GM23338 (cell line): ENCODE data around the gene B3GNT9.

ENCODE experiments used
- CTCF ChIP-seq, 2 experiments: fragments of 200-600 bp in 1 of 2; sonication (generic) in 1 of 2; conservative IDR thresholded peaks; 2 replicates each; pipeline versions ENCODE4 v1.5.1 to v1.6.1; 2016 to 2017; ENCODE audit warnings: antibody characterized with exemption in 2 of 2, low read depth in 2 of 2, mild to moderate bottlenecking in 2 of 2, moderate library complexity in 1 of 2
- ETS1 ChIP-seq: IDR thresholded peaks from 2 replicates; pipeline ENCODE4 v1.6.1; 2016; ENCODE audit warnings: antibody characterized with exemption
- EZH2 ChIP-seq: fragments of 200-600 bp; sonication (generic); IDR thresholded peaks from one replicate; pipeline ENCODE4 v1.8.0; 2017; ENCODE audit warnings: antibody characterized with exemption, mild to moderate bottlenecking, low read depth; ENCODE audit not compliant: unreplicated experiment
- EZH2phosphoT487 ChIP-seq: fragments of 200-600 bp; sonication (generic); IDR thresholded peaks from one replicate; pipeline ENCODE4 v1.8.1; 2018; ENCODE audit warnings: antibody characterized with exemption; ENCODE audit not compliant: unreplicated experiment
- JUNB ChIP-seq: IDR thresholded peaks from one replicate; pipeline ENCODE4 v1.6.1; 2016; ENCODE audit warnings: antibody characterized with exemption; ENCODE audit not compliant: unreplicated experiment
- POLR2AphosphoS5 ChIP-seq: IDR thresholded peaks from 2 replicates; pipeline ENCODE4 v1.6.1; 2016; ENCODE audit warnings: antibody characterized with exemption, low read depth
- REST ChIP-seq: IDR thresholded peaks from one replicate; pipeline ENCODE4 v1.6.1; 2018; ENCODE audit warnings: antibody characterized with exemption; ENCODE audit not compliant: unreplicated experiment
- ZNF331 ChIP-seq: fragments of 250-450 bp; sonication (Bioruptor Pico); IDR thresholded peaks from 2 replicates; pipeline ENCODE4 v1.5.0; 2020; ENCODE audit warnings: low read depth, mild to moderate bottlenecking, moderate library complexity

GRCh38 chr16:67154578-67155294, 3.9 kb upstream of the B3GNT9 start:
- TF ChIP-seq CTCF (conservative IDR thresholded peaks at IDR 0.05; ENCODE audit: low read depth in 2 of 2), result no peak
- TF ChIP-seq REST, result no peak
- TF ChIP-seq EZH2, result peak; percentile 20
- TF ChIP-seq POLR2AphosphoS5, result no peak
- no peak for TF ChIP-seq ETS1
- TF ChIP-seq ZNF331 (CRISPR knock-in tag), result no peak
- no peak for TF ChIP-seq EZH2phosphoT487
- TF ChIP-seq JUNB, result no peak
